RWPE1 (cell line): ENCODE data around the gene PCBP3.

Experiments
- CTCF ChIA-PET: fragments of 350-600 bp; sonication (Branson Sonifier 250); formaldehyde crosslinking; extraction: SDS; loops from one replicate; lab custom pipeline; 2021; lab: Yijun Ruan, JAX
- POLR2A ChIA-PET: fragments of 400-600 bp; formaldehyde crosslinking; extraction: SDS; loops from one replicate; lab custom pipeline; 2020; ENCODE audit warnings: antibody characterized with exemption; ENCODE audit not compliant: low non-redundant PET; lab: Yijun Ruan, JAX
- DNase-seq: peaks from one replicate; pipeline ENCODE4 v3.0.0; 2012; ENCODE audit warnings: low spot score
- H3K27ac ChIP-seq: fragments of 450-650 bp; 2 replicates; pipeline ENCODE4 v1.5.1; 2017
- CTCF ChIP-seq: fragments of 450-650 bp; conservative IDR thresholded peaks from 2 replicates; pipeline ENCODE4 v1.5.1; 2017; ENCODE audit warnings: low read depth, mild to moderate bottlenecking

Gene PCBP3

GRCh38 chr21:45801989-45802388, 158.5 kb downstream of the PCBP3 start:
- CTCF ChIA-PET, result interaction anchor here (0.6 kb wide), 1 partner anchor 183 kb away, joined by 3 read pairs; no protein-coding TSS in a partner anchor
- POLR2A ChIA-PET, result no interaction called here
- DNase-seq, result no peak
- TF ChIP-seq CTCF, result no peak
- H3K27ac ChIP-seq, result no peak overlapping the region

GRCh38 chr21:45802425-45802824, 158.9 kb downstream of the PCBP3 start:
- ChIA-PET POLR2A (no interaction called here), CTCF (no interaction called here)
- H3K27ac ChIP-seq, result no peak overlapping the region
- TF ChIP-seq CTCF, result no peak
- no peak for DNase-seq

- POLR2A ChIA-PET, result no interaction called here
- TF ChIP-seq CTCF, result no peak
- DNase-seq, result no peak
These were observed 159.6 kb downstream of the PCBP3 start for GRCh38 chr21:45802956-45803617.

GRCh38 chr21:45803618-45804340, 160.3 kb downstream of the PCBP3 start:
- no peak for DNase-seq
- CTCF ChIA-PET, result no interaction called here
- no peak for TF ChIP-seq CTCF
- no peak overlapping the region for H3K27ac ChIP-seq
- POLR2A ChIA-PET, result no interaction called here

More at GRCh38 chr21:45802956-45803617, 159.6 kb downstream of the PCBP3 start:
- no peak overlapping the region for H3K27ac ChIP-seq
- CTCF ChIA-PET, result no interaction called here

- H3K27ac ChIP-seq, result no peak overlapping the region
- POLR2A ChIA-PET, result no interaction called here
- no peak for TF ChIP-seq CTCF
- CTCF ChIA-PET, result no interaction called here
- DNase-seq, result no peak
These were observed 161.3 kb downstream of the PCBP3 start for GRCh38 chr21:45804809-45805313.

GRCh38 chr21:45805321-45805720, 161.8 kb downstream of the PCBP3 start:
- ChIA-PET POLR2A (no interaction called here), CTCF (no interaction called here)
- no peak overlapping the region for H3K27ac ChIP-seq
- no peak for DNase-seq
- TF ChIP-seq CTCF, result no peak
